Measurements from ENCODE around the gene FAU. TPM values are rescaled to one million over a fixed set of nuclear protein-coding genes. Genes with fewer than 3 reads are reported as not detected.

FAU gene
- total RNA-seq, 4 donors from 2014 or later: 793 to 1,064 (median 875) TPM

- TF ChIP-seq CTCF (IDR thresholded peaks at IDR 0.05; ENCODE audit: low read depth): no peak
Measured at GRCh38 chr11:65078786-65079342, 43.1 kb downstream of the FAU start.

- no peak for TF ChIP-seq CTCF (IDR thresholded peaks at IDR 0.05; ENCODE audit: low read depth)
Measured at GRCh38 chr11:65078151-65078550, 43.8 kb downstream of the FAU start.

- TF ChIP-seq CTCF (IDR thresholded peaks at IDR 0.05; ENCODE audit: low read depth): no peak
Measured at GRCh38 chr11:65077451-65077850, 44.5 kb downstream of the FAU start.

DNA sequence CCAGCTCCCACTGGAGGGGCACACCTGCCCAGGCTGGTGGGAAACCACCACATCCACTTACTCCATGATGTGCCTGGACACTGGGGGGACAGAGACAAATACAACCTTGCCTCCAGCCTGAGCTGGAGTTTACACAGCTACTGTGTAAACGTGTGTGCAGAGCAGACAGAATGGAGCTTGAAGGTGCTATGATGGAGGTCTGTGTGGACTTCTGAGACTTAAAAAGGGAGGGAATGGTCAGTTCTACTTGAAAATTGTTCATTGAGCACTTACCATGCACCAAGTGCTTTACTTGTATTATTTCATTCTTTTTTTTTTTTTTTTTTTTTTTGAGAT lies 49.3 kb downstream of the FAU start:
- TF ChIP-seq CTCF (IDR thresholded peaks at IDR 0.05; ENCODE audit: low read depth): no peak

GRCh38 chr11:65071907-65072630 lies 49.9 kb downstream of the FAU start:
- no peak for TF ChIP-seq CTCF (IDR thresholded peaks at IDR 0.05; ENCODE audit: low read depth)

Small RNA genes lying within 50 kb of the gene (small RNA-seq; reads per million reads assigned to genes)
- not detected for gene HIGD1AP10
- not detected for gene PDCL2P2
- not detected for gene RNU2-23P

Other genes starting within 250 kb of the FAU start
- 100 to 1,000 TPM in 1 of 4 donors, 10 to 100 TPM in 3; 37.2 to 108 (median 46.4) TPM for gene EHD1, start 243.5 kb downstream of the FAU start, total RNA-seq
- 10 to 100 TPM; 12.4 to 47.7 (median 22.2) TPM for gene ATG2A, start 204.9 kb downstream of the FAU start, total RNA-seq
- 10 to 100 TPM in 2 of 4 donors, 1 to 10 TPM in 2; 8.8 to 19.8 (median 14.3) TPM for gene PPP2R5B, start 197.4 kb downstream of the FAU start, total RNA-seq
- not detected for gene GPHA2, start 186.2 kb downstream of the FAU start, total RNA-seq
- not detected for gene MAJIN, start 150.0 kb downstream of the FAU start, total RNA-seq
- 1 to 10 TPM in 2 of 4 donors, under 1 TPM in 1, not detected in 1; 0.68 to 1.9 (median 1.3) TPM for gene BATF2, start 125.2 kb downstream of the FAU start, total RNA-seq
- 100 to 1,000 TPM in 2 of 4 donors, 10 to 100 TPM in 2; 90.8 to 165 (median 131) TPM for gene ARL2, start 108.0 kb downstream of the FAU start, total RNA-seq
- 10 to 100 TPM; 16.0 to 39.2 (median 20.5) TPM for gene SNX15, start 94.7 kb downstream of the FAU start, total RNA-seq
- gene SAC3D1, start 80.9 kb downstream of the FAU start, total RNA-seq: 10 to 100 TPM in 1 of 4 donors, 1 to 10 TPM in 3; 4.0 to 22.0 (median 7.0) TPM
- 10 to 100 TPM in 3 of 4 donors, 1 to 10 TPM in 1; 2.9 to 26.3 (median 16.4) TPM for gene NAALADL1, start 63.6 kb downstream of the FAU start, total RNA-seq
- gene CDCA5, start 38.1 kb downstream of the FAU start, total RNA-seq: 1 to 10 TPM in 1 of 4 donors, under 1 TPM in 1, not detected in 2; 0.66 to 1.9 TPM
- gene ZFPL1, start 37.9 kb downstream of the FAU start, total RNA-seq: 10 to 100 TPM; 24.8 to 47.8 (median 36.6) TPM
- 100 to 1,000 TPM in 3 of 4 donors, 10 to 100 TPM in 1; 84.8 to 300 (median 174) TPM for gene VPS51, start 25.9 kb downstream of the FAU start, total RNA-seq
- gene TM7SF2, start 10.3 kb downstream of the FAU start, total RNA-seq: 100 to 1,000 TPM in 3 of 4 donors, 10 to 100 TPM in 1; 95.1 to 339 (median 209) TPM
- gene ZNHIT2, start 4.4 kb downstream of the FAU start, total RNA-seq: 10 to 100 TPM in 1 of 4 donors, 1 to 10 TPM in 3; 4.4 to 12.6 (median 8.2) TPM
- 10 to 100 TPM; 34.1 to 60.8 (median 48.7) TPM for gene MRPL49, start 187 bp upstream of the FAU start, total RNA-seq
- 10 to 100 TPM; 29.3 to 61.0 (median 46.0) TPM for gene SYVN1, start 12.4 kb upstream of the FAU start, total RNA-seq
- gene SPDYC, start 48.1 kb upstream of the FAU start, total RNA-seq: not detected
- 100 to 1,000 TPM in 2 of 4 donors, 10 to 100 TPM in 2; 86.4 to 112 (median 95.7) TPM for gene CAPN1, start 59.8 kb upstream of the FAU start, total RNA-seq
- 1 to 10 TPM; 2.6 to 6.2 (median 4.9) TPM for gene POLA2, start 139.8 kb upstream of the FAU start, total RNA-seq
- gene CDC42EP2, start 192.7 kb upstream of the FAU start, total RNA-seq: 10 to 100 TPM; 16.5 to 38.6 (median 28.5) TPM
- 10 to 100 TPM; 20.1 to 34.1 (median 28.1) TPM for gene DPF2, start 211.7 kb upstream of the FAU start, total RNA-seq
- not detected for gene TIGD3, start 232.6 kb upstream of the FAU start, total RNA-seq

Measured in subcutaneous adipose tissue (tissue), 4 donors.